T-helper 22 cell (primary cell): ENCODE results near the gene SNX10.
"Not testable (repeated sequence)": the region's sequence is repeated elsewhere in the genome, so short reads cannot be mapped to it uniquely, and the experiment has no call there.

ENCODE experiments used
- DNase-seq: peaks from one replicate; pipeline ENCODE4 v3.0.0-alpha.2; 2020; ENCODE audit warnings: low read depth

SNX10 gene, protein sequence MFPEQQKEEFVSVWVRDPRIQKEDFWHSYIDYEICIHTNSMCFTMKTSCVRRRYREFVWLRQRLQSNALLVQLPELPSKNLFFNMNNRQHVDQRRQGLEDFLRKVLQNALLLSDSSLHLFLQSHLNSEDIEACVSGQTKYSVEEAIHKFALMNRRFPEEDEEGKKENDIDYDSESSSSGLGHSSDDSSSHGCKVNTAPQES

DNA sequence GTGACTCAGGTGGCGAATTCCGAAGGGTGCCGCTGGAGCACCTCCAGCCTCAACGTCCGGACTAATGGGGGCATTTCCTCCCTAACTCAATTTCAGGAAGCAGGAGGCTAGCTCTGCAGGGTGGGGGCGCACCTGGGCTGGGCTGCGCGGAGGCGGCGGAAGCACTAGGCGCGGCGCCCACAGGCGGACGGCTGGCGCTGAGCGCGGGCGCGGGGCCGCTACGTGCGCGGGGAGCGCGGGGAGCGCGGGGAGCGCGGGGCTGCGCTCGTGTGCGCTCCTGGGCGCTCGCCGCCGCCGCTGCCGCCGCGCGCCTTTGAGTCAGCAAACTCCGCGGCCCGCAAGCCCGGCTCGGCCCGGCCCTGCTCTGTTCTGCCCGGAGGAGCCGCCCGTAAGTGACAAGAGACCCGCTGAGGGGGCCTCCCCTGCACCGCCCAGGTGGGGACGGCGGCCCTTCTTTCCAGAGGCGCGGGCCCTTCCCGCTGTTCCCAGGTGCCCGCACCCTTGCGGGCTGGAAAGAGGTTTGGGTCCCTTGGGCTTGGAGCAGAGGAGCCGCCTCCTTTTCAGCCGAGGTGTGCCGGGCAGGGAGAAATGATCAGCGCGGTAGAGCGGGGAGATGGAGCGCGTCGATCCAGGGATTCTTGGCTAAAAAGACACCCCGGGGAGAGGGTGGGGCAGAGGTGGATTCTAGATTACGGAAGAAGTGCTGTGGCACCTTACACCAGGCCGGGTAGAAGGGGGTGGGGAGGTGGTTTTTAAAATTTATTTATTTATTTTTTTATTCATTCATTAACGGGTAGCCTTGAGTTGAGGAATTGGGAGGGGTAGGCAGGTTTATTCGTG, at the start of gene SNX10:
TSS of gene SNX10 (plus strand) at position 164 of the 840 bp plus-strand sequence. CDS start 54,581 bp downstream, outside the sequence.
- DNase-seq = peak; percentile 50

DNA sequence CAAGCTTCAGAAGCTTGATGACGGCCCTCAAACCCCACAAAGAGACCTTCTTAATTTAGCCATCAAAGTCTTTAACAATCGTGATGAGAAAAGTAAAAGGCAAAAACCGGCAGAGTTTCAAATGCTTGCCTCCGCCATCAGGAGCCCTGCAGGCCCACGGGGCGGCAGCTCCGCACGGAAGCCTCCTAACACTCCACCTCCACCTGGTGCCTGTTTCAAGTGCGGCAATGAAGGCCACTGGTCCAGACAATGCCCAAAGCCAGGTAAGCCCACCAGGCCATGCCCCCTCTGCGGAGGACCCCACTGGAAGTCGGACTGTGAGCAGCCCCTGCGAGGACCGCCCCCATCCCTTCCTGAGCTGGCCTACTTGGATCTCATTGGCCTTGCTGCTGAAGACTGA, 46.5 kb upstream of the SNX10 start:
- DNase-seq = no peak

DNA sequence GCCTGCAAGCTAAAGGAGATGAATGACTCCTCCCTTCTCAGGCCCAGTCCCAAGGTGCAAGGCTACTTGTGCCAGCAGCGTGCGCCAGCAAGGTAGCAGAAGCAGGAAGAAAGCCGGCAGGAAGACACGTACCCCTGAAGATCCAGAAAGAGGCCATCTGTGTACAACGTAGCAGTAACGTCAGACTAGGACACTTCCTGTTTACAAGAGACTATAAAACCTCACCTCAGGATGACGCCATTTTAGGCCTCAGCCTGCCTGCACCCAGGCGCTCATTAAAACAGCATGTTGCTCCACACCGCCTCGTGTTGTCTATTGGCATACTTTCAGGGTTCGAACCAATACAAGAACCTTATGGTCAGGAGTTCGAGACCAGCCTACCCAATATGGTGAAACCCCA, 41.4 kb upstream of the SNX10 start:
- DNase-seq = no peak

DNA sequence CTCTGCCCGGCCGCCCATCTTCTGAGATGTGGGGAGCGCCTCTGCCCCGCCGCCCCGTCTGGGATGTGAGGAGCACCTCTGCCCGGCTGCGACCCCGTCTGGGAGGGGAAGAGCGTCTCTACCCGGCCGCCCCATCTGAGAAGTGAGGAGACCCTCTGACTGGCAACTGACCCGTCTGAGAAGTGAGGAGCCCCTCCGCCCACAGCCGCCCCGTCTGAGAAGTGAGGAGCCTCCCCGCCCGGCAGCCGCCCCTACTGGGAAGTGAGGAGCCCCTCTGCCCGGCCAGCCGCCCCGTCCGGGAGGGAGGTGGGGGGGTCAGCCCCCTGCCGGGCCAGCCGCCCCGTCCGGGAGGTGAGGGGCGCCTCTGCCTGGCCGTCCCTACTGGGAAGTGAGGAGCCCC, 29.8 kb upstream of the SNX10 start:
- not testable (repeated sequence) for DNase-seq

DNA sequence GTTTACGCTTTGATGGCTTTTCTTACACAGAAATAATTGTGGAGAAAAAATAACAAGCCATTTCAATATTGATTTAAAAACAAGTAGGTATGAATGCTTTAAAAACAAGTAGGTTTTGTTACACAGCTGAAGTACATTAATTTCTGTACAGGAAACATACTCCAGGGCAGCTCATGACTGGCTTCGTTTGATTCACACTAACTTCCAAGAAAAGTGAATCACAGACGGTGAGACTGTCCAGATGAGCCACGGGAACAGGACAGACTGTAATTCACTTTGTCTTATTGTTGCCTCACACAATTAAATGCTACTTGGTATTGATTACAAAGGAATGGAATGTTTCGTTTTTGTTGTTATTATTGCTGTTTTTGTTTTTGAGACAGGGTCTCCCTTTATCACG, 26.6 kb upstream of the SNX10 start:
- DNase-seq = no peak

DNA sequence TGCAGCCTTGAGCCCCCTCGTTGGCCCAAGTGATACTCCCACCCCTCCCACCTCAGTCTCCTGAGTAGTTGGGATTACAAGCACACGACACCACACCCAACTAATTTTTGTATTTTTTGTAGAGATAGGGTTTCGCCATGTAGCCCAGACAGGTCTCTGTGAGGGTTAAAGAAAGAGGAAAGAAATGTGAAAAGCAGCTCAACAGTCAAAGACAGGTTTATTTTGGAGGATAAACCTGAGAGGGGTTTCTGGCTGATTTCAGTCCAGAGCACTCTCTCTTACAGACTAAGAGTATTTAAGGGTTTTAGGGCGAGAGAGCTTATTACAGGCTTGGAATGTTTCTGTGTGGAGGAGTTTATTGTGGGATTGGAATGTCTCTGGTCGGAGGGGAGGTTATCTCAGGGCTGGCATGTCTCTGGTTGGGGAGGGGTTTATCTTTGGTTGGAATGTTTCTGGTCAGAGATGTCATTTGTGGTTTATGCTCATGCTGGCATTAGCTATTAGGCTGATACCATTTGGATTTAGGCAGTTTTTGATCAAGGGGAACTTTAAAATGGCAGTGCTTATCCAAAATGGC, 26.1 kb upstream of the SNX10 start:
- no peak for DNase-seq

DNA sequence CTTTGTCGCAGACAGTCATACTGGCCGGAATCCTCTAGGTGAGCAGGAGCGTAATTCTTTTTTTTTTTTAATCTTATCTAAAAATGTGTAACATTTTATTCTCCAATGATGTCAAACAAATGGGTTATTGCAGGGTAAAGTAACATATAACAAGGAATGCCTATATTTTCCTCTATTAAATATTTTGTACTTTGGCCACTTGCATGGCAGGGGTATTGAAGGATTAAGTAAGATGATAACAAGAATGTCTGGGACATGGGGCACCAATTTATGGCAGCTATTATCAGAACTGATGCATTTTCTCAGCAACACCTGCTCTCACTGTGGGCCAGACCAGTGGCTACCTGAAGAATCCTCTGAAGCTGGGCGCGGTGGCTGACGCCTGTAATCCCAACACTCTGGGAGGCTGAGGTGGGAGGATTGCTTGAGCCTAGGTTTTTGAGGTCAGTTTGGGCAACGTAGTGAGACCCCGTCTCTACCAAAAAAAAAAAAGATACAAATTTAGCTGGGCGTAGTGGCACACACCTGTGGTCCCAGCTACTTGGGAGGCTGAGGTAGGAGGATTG, 24.0 kb upstream of the SNX10 start:
- no peak for DNase-seq

DNA sequence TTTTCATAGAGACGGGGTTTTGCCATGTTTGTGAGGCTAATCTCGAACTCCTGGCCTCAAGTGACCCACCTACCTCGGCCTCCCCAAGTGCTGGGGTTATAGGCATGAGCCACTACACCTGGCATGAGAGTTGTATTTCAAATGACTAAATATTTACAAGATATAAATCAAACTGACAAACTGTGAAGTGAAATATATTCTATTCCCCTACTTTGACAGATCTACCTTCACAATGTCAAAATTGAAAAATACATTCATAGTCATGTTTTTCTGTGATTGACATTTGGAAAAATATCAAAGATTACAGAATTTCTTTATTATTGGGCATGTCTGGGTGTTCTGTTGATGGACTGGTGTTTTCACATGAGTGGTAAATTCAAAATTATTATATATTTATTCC, 16.4 kb upstream of the SNX10 start:
- no peak for DNase-seq

DNA sequence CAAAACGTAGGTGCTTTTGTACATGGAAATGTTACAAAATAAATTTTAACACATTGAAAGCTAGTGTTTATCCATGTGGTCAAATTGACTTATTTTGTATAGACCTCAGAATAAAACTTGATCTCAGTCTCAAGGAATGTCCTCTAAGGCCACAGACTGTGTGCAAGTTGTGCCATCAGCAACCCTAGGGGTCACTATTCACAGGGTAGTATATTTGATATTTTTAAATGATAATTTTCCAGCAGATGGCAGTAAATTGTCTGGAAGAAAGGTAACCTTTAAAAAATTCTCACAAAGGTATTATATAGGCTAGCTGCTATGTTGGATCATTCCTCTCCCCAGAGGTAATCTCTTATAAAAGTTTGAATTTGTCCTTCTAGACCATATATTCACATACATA, 12.9 kb upstream of the SNX10 start:
- no peak for DNase-seq

DNA sequence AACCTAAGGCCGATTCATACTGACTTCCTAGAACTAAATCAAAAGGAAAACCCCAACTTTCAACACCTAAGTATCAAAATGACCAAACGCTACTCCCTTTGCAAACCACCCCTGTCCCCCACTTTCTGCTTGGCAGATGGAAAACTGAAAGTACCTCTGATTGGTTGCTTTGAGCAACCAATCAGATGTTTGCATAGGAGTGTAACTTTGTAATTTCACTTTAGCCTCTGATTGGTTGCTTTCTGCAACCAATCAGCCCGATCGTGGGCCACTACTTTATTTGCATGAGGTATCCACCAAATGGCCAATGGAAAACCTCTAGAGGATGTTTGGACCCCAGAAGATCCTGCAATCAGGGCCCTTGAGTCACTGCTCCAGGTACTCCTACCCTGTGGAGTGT, 12.3 kb upstream of the SNX10 start:
- DNase-seq = no peak

DNA sequence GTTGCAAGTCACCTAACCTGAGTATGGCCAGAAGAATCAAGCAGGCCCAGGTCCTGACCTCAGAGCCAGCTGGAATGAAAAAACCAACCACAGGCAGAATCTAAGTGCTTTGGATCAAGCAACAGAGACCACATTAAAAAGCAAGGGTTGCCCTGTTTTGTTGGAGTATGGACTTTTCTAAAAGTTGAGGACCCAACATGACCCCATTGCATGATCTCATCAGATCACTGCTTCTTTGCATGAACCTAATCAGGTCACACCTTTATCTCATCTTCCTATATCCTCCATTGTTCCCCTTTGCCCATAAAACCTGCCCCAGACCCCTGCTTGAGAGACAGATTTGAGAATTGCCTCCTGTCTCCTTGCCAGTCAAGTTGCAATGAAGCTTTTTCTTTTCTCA, 11.6 kb upstream of the SNX10 start:
- DNase-seq = no peak

DNA sequence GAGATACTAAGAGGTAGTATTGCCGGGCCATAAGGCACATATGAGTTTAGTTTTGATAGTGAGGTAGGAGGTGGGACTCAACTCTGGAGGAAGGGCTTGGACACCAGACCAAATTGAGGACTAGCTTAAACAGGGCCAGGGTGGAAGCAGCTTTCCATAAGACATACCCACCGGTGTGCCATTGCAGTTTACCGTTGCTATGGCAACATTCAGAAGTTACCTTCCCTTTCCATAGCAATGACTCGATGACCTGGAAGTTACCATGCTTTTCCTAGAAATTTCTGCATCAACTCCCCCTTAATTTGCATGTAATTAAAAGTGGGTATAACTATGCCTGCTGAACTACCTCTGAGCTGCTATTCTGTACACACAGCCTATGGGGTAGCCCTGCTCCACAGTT, 10.9 kb upstream of the SNX10 start:
- DNase-seq = no peak

DNA sequence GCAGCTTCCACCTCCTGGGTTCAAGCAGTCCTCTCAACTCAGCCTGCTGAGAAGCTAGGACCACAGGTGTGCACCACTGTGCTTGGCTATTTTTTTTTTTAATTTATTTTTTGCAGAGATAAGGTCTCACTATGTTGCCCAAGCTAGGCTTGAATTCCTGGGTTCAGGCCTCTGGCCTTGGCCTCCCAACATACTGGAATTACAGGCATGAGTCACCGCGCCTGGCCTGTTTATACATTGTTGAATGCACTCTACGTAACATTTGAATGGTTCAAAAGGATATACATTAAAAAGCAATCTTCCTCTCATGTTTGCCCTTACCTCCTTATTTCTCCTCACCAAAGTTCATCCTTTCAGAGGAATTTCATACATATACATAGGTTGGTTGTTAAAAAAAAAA, 7.2 kb upstream of the SNX10 start:
- no peak for DNase-seq

DNA sequence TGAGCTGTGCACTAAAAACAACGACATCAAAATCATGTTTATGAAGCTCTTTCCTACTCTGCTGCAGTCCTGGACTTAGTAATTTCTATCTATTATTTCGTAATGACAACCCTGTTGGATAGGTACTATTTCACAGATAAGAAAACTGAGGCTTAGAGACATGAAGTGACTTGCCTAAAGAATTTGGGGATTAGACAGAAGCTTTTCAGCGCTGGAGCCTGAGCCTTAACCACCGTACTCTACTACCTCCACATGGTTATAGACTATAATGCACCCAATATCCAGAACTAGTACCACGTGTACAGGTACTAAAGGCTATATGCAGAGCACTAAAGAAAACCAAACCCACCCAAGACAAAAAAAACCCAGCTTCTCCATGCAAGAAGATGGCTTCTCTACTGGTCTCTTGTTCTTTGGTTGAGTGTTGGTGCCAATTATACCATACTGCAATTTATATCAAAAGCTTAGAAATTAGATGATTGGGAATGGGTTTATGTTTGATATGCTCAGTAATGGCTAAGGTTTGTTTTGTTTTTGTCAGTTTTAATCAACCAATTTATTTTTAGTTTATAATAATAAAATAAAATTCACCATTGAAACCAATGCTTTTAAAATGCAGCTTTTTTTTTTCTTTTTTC, 6.5 kb upstream of the SNX10 start:
- DNase-seq = no peak

DNA sequence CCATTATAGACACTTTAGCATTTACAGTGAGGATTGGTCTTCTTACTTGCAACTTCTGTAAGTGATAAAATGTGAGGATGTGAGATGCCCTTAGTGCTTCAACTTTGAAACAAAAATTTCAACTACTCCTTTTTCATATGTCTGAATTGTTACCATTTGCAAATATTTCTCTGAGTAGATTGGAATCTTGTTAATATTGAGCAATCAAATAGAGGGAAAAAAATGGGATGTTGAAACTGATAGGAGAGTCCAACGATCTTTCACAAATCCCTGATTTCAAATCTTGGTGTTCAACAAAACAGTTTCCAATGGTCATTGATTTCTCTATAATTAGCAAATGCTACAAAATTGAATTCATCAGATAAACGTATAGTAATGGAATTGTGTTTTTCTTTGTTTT, 5.5 kb upstream of the SNX10 start:
- DNase-seq = no peak

DNA sequence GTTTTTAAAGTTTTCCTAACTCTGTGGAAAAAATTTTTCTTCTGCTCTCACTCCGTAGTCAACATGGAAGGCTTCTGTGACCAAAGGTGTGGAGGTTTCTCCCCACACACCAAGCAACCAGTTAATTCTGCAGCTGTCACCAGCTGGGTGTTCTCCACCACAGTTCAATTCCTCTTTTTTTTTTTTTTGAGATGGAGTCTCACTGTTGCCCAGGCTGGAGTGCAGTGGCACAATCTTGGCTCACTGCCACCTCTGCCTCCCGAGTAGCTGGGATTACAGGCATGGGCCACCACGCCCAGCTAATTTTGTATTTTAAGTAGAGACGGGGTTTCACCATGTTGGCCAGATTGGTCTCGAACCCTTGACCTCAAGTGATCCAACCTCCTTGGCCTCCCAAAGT, 3.5 kb upstream of the SNX10 start:
- DNase-seq = not testable (repeated sequence)

DNA sequence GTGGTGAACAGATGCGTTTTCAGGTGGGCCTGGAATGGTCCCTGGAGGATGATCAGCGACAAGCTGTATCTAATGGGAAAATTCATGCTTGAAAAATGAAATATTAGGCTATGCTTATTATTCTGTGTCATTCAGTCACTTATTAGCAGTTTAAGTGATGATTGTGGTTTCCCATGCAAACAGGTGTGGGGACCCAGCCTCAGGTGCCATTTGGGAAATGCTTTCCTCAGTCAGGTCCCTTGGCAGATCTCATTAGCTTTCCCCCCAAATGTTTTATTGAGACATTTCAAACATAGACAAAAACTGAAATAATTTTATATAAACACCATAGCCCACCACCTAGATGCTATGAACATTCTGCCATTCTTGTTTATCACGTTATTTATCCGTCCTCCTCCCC, 411 bp upstream of the SNX10 start:
- DNase-seq = no peak

DNA sequence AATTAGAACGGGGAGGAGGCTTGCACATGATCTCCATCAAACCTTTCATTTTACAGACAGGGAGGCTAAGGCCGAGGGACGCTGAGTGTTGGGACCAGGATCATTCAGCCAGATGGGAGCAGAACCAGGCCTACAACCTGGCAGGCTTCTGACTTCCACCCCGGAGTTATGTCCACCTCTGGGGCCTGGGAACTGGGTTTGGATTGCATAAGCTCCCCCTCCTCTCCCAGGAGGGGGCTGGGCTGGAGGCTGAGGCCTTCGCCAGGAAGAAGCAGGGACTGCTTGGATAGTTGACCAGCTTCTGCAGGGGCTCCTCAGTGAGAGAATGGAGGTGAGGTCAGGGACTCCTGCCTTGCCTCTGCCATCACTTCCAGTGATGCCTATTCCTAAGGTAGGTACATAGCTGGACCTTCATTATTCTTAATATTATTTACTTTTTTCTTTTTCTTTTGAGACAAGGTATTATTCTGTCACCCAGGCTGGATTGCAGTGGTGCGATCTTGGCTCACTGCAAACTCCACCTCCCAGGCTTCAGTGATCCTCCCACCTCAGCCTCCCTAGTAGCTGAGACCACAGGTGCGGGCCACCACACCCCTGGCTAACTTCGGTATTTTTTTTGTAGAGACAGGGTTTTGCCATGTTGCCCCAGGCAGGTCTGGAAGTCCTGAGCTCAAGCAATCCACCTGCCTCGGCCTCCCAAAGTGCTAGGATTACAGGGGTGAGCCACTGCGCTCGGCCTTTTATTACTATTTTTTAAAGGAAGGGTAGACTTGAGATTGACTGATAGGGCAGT, 1.3 kb downstream of the SNX10 start:
- no peak for DNase-seq

DNA sequence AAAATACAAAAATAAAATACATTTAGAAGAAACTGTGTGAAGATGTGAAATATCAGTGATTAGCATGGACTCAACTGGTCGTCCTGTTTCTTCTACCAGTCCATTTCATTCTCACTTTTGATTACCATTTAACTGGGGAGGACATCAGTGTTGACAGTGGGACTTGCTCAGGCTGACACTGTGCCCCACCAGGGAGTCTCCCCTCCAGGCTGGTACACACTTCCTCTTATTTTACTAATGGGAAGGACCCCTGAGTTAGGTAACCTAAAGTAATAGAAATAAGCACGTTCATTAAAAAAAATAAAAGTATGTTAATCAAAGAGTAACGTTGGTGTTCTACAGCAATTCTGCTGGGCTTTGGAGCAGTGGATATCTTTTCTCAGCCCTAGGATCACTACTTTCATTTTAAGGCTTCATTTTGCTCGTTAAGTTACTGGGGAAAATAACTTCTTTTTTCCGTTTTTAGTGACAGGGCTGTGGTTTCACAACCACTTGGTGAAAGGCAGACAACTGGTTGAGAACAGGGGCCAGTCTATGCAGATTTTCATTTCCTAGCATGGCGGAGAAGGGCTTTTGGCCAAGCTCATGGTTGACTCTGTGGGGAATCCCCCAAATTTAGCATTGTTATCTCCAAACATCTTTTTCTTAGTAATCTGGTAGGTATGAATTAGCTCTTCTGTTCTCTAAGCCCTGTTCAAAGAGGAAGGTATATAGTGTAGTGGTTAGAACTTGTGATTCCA, 2.1 kb downstream of the SNX10 start:
- peak; percentile 45 for DNase-seq

DNA sequence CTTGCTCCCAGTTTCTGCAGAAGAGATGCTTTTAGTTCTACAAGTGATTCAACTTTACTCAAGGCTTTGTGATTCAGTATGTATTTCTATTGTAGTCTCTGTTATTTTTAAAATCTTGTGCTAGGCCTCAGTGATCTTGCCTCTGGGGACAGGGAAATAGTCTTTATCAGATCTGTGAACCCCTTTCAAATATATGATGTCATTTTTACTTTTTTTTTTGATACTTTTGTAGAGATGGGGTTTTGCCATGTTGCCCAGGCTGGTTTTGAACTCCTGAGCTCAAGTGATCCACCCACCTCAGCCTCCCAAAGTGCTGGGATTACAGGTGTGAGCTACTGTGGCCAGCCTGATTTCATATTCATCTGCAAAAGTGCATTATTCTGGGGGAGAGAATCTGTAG, 3.4 kb downstream of the SNX10 start:
- DNase-seq = no peak

DNA sequence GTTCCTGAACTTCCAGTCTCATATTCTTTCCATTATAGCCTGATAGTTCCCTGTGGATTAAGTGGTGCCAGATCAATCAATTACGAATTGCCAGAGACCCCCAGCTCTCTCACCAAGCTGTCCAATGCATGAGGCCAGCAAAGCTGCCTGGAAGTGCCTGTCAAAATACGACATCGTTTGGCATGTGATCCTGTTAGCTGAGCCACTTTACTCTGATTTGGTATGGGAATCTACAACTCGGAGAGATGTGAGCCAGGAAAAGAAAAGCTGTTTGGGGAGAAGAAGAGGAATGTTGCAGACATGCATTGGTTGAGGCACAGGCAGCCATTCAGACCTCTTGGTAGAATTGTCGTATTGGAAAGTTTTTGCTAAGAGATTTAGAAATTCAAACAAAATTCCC, 3.9 kb downstream of the SNX10 start:
- DNase-seq = no peak
